Right renal pelvis (tissue), 4 donors: ENCODE measurements around the gene ANKRD62. TPM values are rescaled to one million over a fixed set of nuclear protein-coding genes. Genes with fewer than 3 reads are reported as not detected.
"Not testable (repeated sequence)": the region's sequence is repeated elsewhere in the genome, so short reads cannot be mapped to it uniquely, and the experiment has no call there.

Experiments
- DNase-seq, 4 donors: peaks; one replicate each; pipeline ENCODE4 v3.0.0-alpha.2; 2013; ENCODE audit warnings: low read depth in 4 of 4, low spot score in 3 of 4, missing footprints in 1 of 4
- polyA plus RNA-seq, 4 donors: library from polyadenylated mRNA; unstranded; fragments of 120-200 nt; gene quantifications; one replicate each; pipeline ENCODE4 v1.2.1, GENCODE V29; 2013; ENCODE audit not compliant: insufficient read length in 4 of 4

The ANKRD62 gene
- polyA plus RNA-seq, 4 donors: 0.05 to 0.20 (median 0.08) TPM

- no peak for DNase-seq
Observed at GRCh38 chr18:12065397-12065796, 28.2 kb upstream of the ANKRD62 start.

GRCh38 chr18:12066910-12067511 lies 26.6 kb upstream of the ANKRD62 start:
- DNase-seq: no peak

- no peak for DNase-seq
Observed at GRCh38 chr18:12067671-12068070, 26.0 kb upstream of the ANKRD62 start.

- DNase-seq: not testable (repeated sequence)
Observed at GRCh38 chr18:12068316-12068949, 25.2 kb upstream of the ANKRD62 start.

GRCh38 chr18:12068950-12069320 lies 24.7 kb upstream of the ANKRD62 start:
- no peak for DNase-seq

GRCh38 chr18:12071066-12071465 lies 22.6 kb upstream of the ANKRD62 start:
- DNase-seq: not testable (repeated sequence)

- no peak for DNase-seq
Observed at GRCh38 chr18:12072996-12073395, 20.6 kb upstream of the ANKRD62 start.

GRCh38 chr18:12074736-12075135 lies 18.9 kb upstream of the ANKRD62 start:
- DNase-seq: no peak

- no peak for DNase-seq
Observed at GRCh38 chr18:12076424-12077140, 17.1 kb upstream of the ANKRD62 start.

- DNase-seq: not testable (repeated sequence)
Observed at GRCh38 chr18:12077994-12078393, 15.6 kb upstream of the ANKRD62 start.

- DNase-seq: no peak
Observed at GRCh38 chr18:12079491-12080237, 14.0 kb upstream of the ANKRD62 start.

GRCh38 chr18:12085136-12085535 lies 8.5 kb upstream of the ANKRD62 start:
- no peak for DNase-seq

- no peak for DNase-seq
Observed at GRCh38 chr18:12085786-12086185, 7.9 kb upstream of the ANKRD62 start.

GRCh38 chr18:12086249-12086648 lies 7.4 kb upstream of the ANKRD62 start:
- DNase-seq: no peak

GRCh38 chr18:12086677-12087470 lies 6.8 kb upstream of the ANKRD62 start:
- no peak for DNase-seq

GRCh38 chr18:12087471-12088025 lies 6.1 kb upstream of the ANKRD62 start:
- no peak for DNase-seq

- DNase-seq: no peak
Observed at GRCh38 chr18:12088096-12088495, 5.5 kb upstream of the ANKRD62 start.

- no peak for DNase-seq
Observed at GRCh38 chr18:12088731-12089375, 4.8 kb upstream of the ANKRD62 start.

GRCh38 chr18:12091538-12092141 lies 2.0 kb upstream of the ANKRD62 start:
- DNase-seq: no peak
